ENCODE measurements around the gene SPSB2. TPM values are rescaled to one million over a fixed set of nuclear protein-coding genes. Genes with fewer than 3 reads are reported as not detected.

The SPSB2 gene
- polyA plus RNA-seq, 1 donor from 2014 or later = 12.8 TPM

- peaks cover 4% of the 10 kb centered on the region for H3K36me3 ChIP-seq (ENCODE audit: insufficient read depth, low read length)
- no peak overlapping the region for H3K27ac ChIP-seq (ENCODE audit: low read length)
- H3K79me2 ChIP-seq (replicated peaks; ENCODE audit: insufficient read depth, low read length) = no peaks in the 10 kb centered on the region
Measured at GRCh38 chr12:6860942-6861341, 12.2 kb downstream of the SPSB2 start.

DNA sequence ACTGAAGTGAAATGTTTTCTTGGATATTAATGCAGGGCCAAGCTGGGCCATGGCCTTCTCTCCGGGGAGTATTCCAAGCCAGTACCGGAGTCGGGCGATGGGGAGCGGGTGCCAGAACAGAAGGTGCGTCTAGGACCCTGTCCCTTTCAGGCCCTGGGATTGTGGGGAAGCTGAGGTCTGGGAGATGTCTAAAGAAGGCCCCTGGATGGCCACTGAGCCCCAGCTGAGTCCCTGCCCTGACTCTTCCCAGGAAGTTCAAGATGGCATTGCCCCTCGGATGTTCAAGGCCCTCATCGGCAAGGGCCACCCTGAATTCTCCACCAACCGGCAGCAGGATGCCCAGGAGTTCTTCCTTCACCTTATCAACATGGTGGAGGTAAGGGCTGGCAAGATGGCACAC, 13.0 kb downstream of the SPSB2 start:
- no peaks in the 10 kb centered on the region for H3K27me3 ChIP-seq (ENCODE audit: insufficient read depth, low read depth, low read length)
- no peaks in the 10 kb centered on the region for H3F3A ChIP-seq (ENCODE audit: insufficient read depth, low read length, poor library complexity, severe bottlenecking)
- no peaks in the 10 kb centered on the region for H3K9me3 ChIP-seq (ENCODE audit: low read length)
- H3K36me3 ChIP-seq (ENCODE audit: insufficient read depth, low read length) = peaks cover 4% of the 10 kb centered on the region
- no peak overlapping the region for H2AFZ ChIP-seq (ENCODE audit: low read depth, low read length)
- H3K4me2 ChIP-seq (ENCODE audit: low read length) = no peak overlapping the region
- no peak overlapping the region for H3K9ac ChIP-seq (ENCODE audit: low read length)
- no peaks in the 10 kb centered on the region for H4K20me1 ChIP-seq (ENCODE audit: insufficient read depth)
- no peak overlapping the region for H3K27ac ChIP-seq (ENCODE audit: low read length)
- H3K4me3 ChIP-seq (ENCODE audit: low read length) = no peak overlapping the region
- H3K9me2 ChIP-seq (ENCODE audit: insufficient read depth, low read length) = no peaks in the 10 kb centered on the region
- H3K79me2 ChIP-seq (replicated peaks; ENCODE audit: insufficient read depth, low read length) = peaks cover 3% of the 10 kb centered on the region
- no peak for TF ChIP-seq POLR2AphosphoS5 (IDR thresholded peaks at IDR 0.05)
- no peak for TF ChIP-seq EZH2 (IDR thresholded peaks at IDR 0.05; ENCODE audit: borderline replicate concordance, insufficient read depth, low read length, poor library complexity, severe bottlenecking)
- no peak for TF ChIP-seq RAD21 (conservative IDR thresholded peaks at IDR 0.05)
- no peak for TF ChIP-seq REST (IDR thresholded peaks at IDR 0.05; ENCODE audit: borderline replicate concordance)
- TF ChIP-seq, protein P1, sequence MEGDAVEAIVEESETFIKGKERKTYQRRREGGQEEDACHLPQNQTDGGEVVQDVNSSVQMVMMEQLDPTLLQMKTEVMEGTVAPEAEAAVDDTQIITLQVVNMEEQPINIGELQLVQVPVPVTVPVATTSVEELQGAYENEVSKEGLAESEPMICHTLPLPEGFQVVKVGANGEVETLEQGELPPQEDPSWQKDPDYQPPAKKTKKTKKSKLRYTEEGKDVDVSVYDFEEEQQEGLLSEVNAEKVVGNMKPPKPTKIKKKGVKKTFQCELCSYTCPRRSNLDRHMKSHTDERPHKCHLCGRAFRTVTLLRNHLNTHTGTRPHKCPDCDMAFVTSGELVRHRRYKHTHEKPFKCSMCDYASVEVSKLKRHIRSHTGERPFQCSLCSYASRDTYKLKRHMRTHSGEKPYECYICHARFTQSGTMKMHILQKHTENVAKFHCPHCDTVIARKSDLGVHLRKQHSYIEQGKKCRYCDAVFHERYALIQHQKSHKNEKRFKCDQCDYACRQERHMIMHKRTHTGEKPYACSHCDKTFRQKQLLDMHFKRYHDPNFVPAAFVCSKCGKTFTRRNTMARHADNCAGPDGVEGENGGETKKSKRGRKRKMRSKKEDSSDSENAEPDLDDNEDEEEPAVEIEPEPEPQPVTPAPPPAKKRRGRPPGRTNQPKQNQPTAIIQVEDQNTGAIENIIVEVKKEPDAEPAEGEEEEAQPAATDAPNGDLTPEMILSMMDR (IDR thresholded peaks at IDR 0.05; ENCODE audit: poor library complexity, severe bottlenecking) = no peak
- no peak for TF ChIP-seq SMC3 (conservative IDR thresholded peaks at IDR 0.05; ENCODE audit: poor library complexity)
- TF ChIP-seq MXI1 (conservative IDR thresholded peaks at IDR 0.05; ENCODE audit: poor library complexity, severe bottlenecking) = no peak
- no peak for TF ChIP-seq TAF1 (IDR thresholded peaks at IDR 0.05; ENCODE audit: low read depth)

More at GRCh38 chr12:6860942-6861341, 12.2 kb downstream of the SPSB2 start:
- Histone ChIP-seq H4K20me1 (ENCODE audit: insufficient read depth) (no peaks in the 10 kb centered on the region), H3F3A (ENCODE audit: insufficient read depth, low read length, poor library complexity, severe bottlenecking) (no peaks in the 10 kb centered on the region), H3K9me2 (ENCODE audit: insufficient read depth, low read length) (no peaks in the 10 kb centered on the region), H3K4me3 (ENCODE audit: low read length) (no peak overlapping the region), H2AFZ (ENCODE audit: low read depth, low read length) (no peak overlapping the region), H3K9ac (ENCODE audit: low read length) (no peak overlapping the region), H3K9me3 (ENCODE audit: low read length) (no peaks in the 10 kb centered on the region), H3K27me3 (ENCODE audit: insufficient read depth, low read depth, low read length) (no peaks in the 10 kb centered on the region), H3K4me2 (ENCODE audit: low read length) (no peak overlapping the region)
- TF ChIP-seq, protein P1 (IDR thresholded peaks at IDR 0.05; ENCODE audit: poor library complexity, severe bottlenecking) = no peak
- no peak for TF ChIP-seq SMC3 (conservative IDR thresholded peaks at IDR 0.05; ENCODE audit: poor library complexity)
- TF ChIP-seq EZH2 (IDR thresholded peaks at IDR 0.05; ENCODE audit: borderline replicate concordance, insufficient read depth, low read length, poor library complexity, severe bottlenecking) = no peak
- TF ChIP-seq REST (IDR thresholded peaks at IDR 0.05; ENCODE audit: borderline replicate concordance) = no peak
- no peak for TF ChIP-seq MXI1 (conservative IDR thresholded peaks at IDR 0.05; ENCODE audit: poor library complexity, severe bottlenecking)
- no peak for TF ChIP-seq EP300 (conservative IDR thresholded peaks at IDR 0.05; ENCODE audit: poor library complexity, severe bottlenecking)
- TF ChIP-seq RAD21 (conservative IDR thresholded peaks at IDR 0.05) = no peak
- no peak for TF ChIP-seq POLR2AphosphoS5 (IDR thresholded peaks at IDR 0.05)
- no peak for TF ChIP-seq TAF1 (IDR thresholded peaks at IDR 0.05; ENCODE audit: low read depth)
